NCI-H526 (cell line): ENCODE data around the gene TRPC4.
"Not testable (repeated sequence)": the region's sequence is repeated elsewhere in the genome, so short reads cannot be mapped to it uniquely, and the experiment has no call there.

Source experiments
- DNase-seq, 2 experiments: peaks; one replicate each; lab custom pipeline; 2025; lab: John Stamatoyannopoulos, UW

The TRPC4 gene

DNA sequence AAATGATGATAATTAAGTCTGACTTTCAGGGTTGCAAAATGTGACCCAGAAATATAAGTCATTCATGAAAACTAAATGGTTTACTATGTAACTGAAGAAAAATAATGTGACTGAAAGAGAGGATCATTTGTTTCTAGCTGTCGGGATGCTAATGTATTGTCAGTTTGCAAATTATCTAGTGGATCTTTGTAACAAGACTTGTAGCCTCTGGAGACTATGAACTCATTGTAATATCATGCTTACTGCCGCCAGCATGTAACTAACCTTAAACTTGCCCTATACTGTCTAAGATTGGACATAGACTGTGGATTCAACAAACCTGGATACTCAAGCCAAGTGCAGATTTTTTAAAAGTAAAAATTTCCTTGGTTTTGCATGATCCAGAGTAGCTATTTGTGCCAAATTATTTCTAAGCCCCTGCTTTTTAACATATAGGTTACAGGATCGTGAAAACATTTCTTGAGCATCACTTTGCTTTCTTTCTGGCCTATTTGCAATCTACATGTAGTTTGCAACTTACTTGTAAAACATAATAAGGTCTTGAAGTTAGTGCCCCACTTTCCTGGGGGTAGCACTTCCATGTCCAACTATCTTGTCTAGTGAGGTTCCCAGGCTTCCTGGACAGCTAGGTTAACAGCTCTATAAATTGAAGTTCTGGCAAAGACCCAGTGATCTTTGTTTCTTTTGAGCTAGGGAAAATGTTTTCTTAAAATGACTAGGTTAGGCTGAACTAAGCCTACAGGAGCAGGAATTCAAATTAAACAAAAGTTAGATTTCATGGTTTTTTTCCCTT lies 267.7 kb downstream of the TRPC4 start:
- no peak for DNase-seq

- no peak for DNase-seq
Measured at GRCh38 chr13:37599519-37599918, 270.1 kb downstream of the TRPC4 start.

DNA sequence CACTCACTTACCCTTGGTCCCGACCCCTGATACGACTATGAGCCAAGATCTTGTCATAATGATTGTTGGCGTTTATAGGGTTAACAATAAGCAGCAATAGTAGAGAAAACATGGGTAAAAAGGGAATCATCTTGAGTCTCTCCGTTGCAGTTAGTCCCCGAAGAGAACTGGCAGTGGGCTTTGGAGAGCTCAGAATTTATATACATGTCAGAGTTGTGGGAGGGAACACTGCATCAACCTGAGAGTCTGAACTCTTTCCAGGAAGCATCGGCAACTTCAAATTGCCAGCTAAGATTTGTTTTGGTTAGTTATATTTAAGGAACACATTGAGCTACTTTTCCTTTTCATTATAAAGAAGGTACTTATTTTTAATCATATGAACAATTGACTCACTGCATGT lies 271.0 kb downstream of the TRPC4 start, which contains the start of gene POSTN:
TSS of gene POSTN (minus strand) at position 172 of the 400 bp plus-strand sequence. CDS start at position 130, 42 bp downstream.
- no peak for DNase-seq

- no peak for DNase-seq
Measured at GRCh38 chr13:37597477-37598025, 272.0 kb downstream of the TRPC4 start.

GRCh38 chr13:37596805-37597204 lies 272.8 kb downstream of the TRPC4 start:
- no peak for DNase-seq

DNA sequence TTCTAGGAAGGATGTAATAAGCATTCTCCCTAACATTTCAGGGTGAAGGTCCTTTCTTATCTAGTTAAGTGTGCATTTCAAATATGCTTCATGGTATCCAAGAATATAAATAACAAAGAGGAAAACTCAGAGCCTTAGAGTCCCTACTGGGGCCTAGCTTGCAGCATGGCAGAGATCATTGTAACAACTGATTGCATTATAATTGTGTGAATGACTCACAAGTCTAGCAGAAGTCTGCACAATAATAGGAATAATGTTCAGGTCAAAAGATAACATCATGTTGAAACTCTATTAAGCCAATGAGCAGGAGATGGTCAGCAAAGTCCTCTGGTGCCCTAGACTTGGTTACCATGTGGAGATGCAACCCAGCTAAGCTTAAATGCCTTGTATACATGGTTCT lies 274.4 kb downstream of the TRPC4 start:
- DNase-seq, result no peak

- DNase-seq, result no peak
Measured at GRCh38 chr13:37594550-37594949, 275.0 kb downstream of the TRPC4 start.

- not testable (repeated sequence) for DNase-seq
Measured at GRCh38 chr13:37589381-37589780, 280.2 kb downstream of the TRPC4 start.

DNA sequence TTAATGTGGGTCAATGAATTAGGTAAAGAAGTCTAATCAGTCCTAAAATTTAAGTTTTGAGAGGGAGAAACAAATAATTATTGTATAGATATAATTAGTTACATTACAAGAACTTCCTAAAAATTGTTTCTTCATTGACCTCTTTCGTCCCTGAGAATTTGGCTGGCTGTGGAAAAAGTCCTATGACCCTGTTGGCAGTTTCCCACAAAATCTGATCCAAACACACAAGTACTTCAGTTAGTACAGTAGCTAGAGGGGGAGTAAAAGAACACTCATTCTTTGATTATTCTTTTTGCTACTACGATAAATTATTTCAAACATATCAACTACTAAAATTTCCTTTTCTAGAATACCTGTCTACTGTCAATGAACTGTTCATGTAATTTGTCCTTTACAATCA lies 282.3 kb downstream of the TRPC4 start:
- DNase-seq, result no peak
